CD4-positive, alpha-beta T cell treated with Interleukin-1 beta for 1 hour (primary cell): ENCODE data around the gene MAGEB3.
"Not testable (repeated sequence)": the region's sequence is repeated elsewhere in the genome, so short reads cannot be mapped to it uniquely, and the experiment has no call there.

Experiments used
- DNase-seq, 2 donors: peaks; one replicate each; pipeline ENCODE4 v3.0.0-alpha.2; 2020 to 2022

MAGEB3 gene

DNA sequence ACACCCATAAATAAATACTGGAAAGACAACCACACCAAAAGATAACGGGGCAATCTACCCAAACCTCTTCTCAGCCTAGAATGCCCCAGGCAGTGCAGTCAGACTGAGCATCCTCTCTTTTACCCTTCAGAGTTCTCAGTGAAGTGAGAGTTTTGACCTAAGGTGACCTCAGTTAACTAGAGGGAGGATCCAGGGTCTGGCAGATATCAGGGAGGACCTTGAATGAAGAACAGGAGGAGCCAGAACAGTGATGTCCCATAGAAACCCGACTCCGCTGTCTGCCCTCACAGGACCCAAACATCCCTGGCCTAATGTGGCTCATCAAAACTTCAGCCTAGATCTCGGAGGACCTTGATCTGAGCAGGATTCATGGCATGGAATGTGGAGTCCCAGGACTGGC is at the start of gene MAGEB3:
Gene MAGEB3 (plus strand): TSS at position 263 of the 400 bp plus-strand sequence. CDS start 5,268 bp downstream, outside the sequence.
- no peak for DNase-seq

GRCh38 chrX:30181353-30181752 is 49.1 kb upstream of the MAGEB3 start:
- DNase-seq, result no peak

DNA sequence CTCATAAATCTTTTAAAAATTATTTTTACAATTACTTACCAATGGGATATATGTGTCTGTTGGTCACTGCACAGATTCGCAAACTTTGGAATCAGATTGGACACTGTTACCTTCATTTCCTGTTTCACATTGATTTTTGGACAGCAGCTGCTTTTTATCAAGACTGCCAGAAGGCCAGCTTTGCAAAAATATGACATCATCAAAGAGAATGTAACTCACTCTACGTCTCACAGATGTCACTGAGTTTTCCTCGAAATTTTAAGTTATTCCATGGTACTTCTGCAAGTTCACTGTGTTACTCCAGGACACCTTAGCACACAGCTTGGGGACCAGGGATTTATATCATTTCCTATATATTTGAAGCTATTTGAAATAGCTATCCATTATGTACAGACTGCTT is 46.9 kb upstream of the MAGEB3 start:
- DNase-seq, result no peak

- DNase-seq, result no peak
Observed at GRCh38 chrX:30190426-30190825, 40.0 kb upstream of the MAGEB3 start.

DNA sequence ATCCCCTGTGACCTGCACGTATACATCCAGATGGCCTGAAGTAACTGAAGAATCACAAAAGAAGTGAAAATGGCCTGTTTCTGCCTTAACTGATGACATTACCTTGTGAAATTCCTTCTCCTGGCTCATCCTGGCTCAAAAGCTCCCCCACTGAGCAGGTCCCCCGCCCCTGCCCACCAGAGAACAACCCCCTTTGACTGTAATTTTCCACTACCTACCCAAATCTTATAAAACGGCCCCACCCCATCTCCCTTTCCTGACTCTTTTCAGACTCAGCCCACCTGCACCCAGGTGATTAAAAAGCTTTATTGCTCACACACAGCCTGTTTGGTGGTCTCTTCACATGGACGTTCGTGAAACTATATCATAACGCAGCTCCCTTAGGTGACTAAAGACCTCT is 36.5 kb upstream of the MAGEB3 start:
- DNase-seq, result not testable (repeated sequence)

DNA sequence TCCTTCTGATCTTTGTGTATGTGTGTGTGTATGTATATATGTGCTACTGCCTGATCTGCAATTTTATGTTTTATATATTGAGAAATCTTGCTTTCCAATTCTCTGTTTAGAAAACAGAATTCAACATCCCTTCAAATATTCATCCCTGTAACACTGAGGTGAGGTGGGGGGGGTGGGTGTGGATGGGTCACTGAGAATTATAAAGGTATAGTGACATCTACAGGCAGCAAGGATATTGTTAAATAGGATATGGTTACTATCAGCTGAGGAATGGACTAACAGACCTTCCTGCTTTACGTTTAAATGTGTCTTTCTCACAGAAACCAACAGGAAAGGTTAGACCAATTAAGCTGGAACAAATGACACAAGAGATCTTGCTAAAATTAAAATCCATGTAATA is 34.1 kb upstream of the MAGEB3 start:
- no peak for DNase-seq

- no peak for DNase-seq
Observed at GRCh38 chrX:30212172-30212571, 18.3 kb upstream of the MAGEB3 start.

GRCh38 chrX:30215357-30215843 is 15.1 kb upstream of the MAGEB3 start, which contains the start of gene MAGEB2:
Gene MAGEB2, plus strand, starts transcription at chrX:30215563. Its CDS starts 3,018 bp downstream, at chrX:30218581.
- DNase-seq, result no peak

DNA sequence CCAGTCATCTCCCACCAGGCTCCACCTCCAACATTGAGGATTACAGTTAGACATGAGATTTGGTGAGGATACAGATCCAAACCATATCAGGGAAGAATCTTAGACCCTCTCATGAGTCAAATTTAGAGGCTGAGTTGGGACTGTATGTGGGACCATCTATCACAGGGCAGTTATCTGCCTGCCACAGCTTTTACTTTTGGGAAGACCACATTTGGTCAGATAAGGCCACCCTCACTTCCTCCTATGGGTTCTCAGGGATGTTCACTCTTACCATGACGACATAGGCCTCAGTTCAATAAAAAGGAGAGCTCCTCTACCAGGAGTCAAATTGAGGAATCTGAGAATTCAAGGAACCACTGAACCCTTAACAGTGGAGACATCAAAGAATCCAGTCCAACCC is 13.0 kb upstream of the MAGEB3 start:
- DNase-seq, result no peak

- DNase-seq, result no peak
Observed at GRCh38 chrX:30219372-30219771, 11.1 kb upstream of the MAGEB3 start.

DNA sequence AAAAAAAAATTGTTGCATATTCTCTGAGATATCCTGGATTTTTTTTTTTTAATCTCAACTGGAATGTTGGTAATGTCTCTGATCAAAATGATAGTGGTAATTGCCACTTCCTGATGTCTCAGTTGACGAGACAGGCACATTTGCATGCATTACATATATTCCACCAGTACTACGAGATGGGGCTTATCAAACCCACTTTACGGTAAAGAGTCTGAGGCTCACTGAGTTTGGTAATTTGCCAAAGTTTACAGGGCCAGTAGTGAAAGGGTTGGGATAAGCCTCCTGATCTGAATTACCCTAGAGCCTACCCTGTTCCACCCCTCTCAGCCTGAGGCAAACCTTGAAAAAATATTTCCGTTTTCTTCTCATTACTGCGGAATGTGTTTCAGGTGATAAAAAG is 9.8 kb upstream of the MAGEB3 start:
- DNase-seq, result no peak

DNA sequence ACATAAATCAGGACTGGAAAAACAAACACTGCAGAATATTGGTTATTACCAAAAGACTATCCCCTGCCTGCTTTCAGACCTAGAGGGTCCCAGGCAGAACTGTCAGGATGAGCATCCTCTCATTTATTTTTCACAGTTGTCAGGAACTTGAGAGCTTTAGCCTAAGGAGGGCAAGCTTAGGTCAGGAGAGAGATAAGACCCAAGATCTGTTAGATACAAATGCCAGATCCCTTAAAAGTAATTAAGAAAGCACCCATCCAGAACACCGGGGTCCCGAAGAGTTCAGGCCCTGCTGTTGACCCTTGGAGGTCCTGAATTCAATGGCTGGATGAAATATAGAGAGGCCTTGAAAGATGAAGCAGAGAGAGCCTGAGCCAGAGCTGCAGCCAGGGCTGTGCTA is 5.9 kb upstream of the MAGEB3 start:
- no peak for DNase-seq

DNA sequence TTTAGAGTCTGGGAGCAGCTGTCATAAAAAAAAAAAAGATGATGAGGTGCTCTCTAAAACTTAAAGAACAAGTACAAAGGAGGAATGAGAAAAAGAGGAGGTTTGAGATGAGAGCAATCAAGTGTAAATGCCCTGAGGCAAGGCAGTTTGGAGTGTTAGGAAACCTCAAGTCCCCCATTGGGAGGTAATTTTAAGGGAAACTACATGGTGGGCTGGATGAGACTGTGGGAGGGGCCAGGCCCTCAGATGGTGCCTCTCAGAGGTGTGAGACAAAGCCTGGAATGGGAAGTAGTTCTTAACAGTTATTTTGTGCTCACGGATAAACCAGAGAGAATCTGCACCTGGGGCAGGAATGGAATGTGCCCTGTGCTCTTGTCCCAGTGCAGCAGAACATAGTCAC is 1.9 kb upstream of the MAGEB3 start:
- DNase-seq, result no peak

GRCh38 chrX:30241724-30242415 is 11.4 kb downstream of the MAGEB3 start, which contains the start of gene MAGEB4:
Gene MAGEB4, plus strand, starts transcription at chrX:30242000. Its CDS starts 136 bp downstream, at chrX:30242136.
- no peak for DNase-seq

GRCh38 chrX:30246769-30247489 is 16.5 kb downstream of the MAGEB3 start, which contains the start of gene MAGEB1:
Gene MAGEB1, plus strand, starts transcription at chrX:30247146. Its CDS starts 3,348 bp downstream, at chrX:30250494.
- no peak for DNase-seq

- no peak for DNase-seq
Observed at GRCh38 chrX:30248854-30249253, 18.4 kb downstream of the MAGEB3 start.

- DNase-seq, result no peak
Observed at GRCh38 chrX:30253257-30253656, 22.8 kb downstream of the MAGEB3 start.

GRCh38 chrX:30259927-30260326 is 29.5 kb downstream of the MAGEB3 start:
- DNase-seq, result no peak

DNA sequence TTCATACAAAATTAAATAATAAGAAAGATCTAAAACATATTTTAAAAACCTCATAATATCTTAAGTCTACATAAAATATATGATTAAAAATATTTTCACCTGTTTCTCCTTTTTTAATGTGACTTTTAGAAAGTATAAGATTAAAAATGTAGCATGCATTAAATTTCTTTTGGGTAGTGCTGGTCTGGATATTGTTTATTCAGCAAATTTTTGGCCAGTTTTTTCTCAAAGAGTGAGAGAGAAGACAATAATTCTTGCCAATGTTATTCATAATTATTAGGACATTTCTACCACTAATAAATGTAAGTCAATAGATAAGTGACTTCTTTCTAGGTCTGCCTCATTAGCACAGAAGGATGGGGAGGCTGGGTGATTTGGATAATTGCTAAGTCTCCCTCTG is 30.6 kb downstream of the MAGEB3 start:
- no peak for DNase-seq

DNA sequence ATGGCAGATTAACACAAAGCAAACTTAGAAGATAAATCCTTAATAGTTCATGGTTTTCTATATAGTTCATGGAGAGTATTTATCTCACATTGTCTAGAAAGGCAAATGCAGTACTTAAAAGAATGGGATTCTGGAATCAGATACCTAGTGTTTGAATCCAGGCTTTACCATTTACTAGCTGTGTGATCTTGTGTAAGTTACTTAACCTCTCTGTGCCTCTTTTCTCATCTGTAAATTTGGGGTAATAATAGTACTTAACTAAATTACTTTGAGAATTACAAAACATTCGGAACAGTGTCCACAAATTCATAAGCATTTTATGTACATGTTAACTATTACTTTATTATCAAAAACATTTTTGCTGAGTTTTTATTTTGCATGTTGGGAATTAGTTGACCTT is 32.3 kb downstream of the MAGEB3 start:
- no peak for DNase-seq

GRCh38 chrX:30270639-30271038 is 40.2 kb downstream of the MAGEB3 start:
- DNase-seq, result no peak

- no peak for DNase-seq
Observed at GRCh38 chrX:30275498-30275897, 45.0 kb downstream of the MAGEB3 start.

DNA sequence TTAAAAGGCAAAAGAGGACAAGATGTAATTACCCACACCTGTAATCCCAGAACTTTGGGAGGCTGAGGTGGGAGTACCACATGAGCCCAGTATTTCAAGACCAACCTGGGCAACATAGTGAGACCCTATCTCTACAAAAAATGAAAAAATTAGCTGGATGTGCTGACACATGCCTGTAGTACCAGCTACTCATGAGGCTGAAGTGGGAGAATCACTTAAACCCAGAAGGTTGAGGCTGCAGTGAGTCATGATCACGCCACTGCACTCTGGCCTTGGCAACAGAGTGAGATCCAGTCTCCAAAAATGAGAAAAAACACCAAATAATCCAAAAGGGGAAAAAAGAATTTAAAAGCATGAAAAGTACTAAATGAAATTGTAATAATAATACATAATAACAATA is 47.9 kb downstream of the MAGEB3 start:
- DNase-seq, result no peak

- no peak for DNase-seq
Observed at GRCh38 chrX:30280428-30280827, 50.0 kb downstream of the MAGEB3 start.
